ENCODE data around the gene NVL.

DNA sequence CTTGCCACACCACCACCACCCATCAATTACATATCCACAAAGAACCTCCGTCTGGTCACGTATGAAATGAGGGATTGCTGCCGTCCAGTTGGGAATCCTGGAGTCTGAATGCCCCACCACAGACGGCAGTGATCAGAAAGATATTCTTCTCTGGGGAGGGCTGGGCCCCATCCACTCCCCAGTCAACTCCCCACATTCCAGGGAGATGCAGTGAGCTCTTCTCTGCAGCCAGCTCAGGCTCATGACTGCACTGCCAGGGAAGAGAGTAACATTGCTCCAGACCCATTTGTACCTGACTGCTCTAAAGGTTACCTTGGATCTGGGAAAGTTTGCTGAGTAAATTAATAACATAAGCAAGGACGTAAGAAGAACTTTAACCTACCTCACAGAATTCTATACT, 128.6 kb downstream of the NVL start:
- TF ChIP-seq TAF1 (IDR thresholded peaks at IDR 0.05; ENCODE audit: low read depth) (no peak), EP300 (conservative IDR thresholded peaks at IDR 0.05; ENCODE audit: poor library complexity, severe bottlenecking) (no peak)
- TF ChIP-seq, protein P1, sequence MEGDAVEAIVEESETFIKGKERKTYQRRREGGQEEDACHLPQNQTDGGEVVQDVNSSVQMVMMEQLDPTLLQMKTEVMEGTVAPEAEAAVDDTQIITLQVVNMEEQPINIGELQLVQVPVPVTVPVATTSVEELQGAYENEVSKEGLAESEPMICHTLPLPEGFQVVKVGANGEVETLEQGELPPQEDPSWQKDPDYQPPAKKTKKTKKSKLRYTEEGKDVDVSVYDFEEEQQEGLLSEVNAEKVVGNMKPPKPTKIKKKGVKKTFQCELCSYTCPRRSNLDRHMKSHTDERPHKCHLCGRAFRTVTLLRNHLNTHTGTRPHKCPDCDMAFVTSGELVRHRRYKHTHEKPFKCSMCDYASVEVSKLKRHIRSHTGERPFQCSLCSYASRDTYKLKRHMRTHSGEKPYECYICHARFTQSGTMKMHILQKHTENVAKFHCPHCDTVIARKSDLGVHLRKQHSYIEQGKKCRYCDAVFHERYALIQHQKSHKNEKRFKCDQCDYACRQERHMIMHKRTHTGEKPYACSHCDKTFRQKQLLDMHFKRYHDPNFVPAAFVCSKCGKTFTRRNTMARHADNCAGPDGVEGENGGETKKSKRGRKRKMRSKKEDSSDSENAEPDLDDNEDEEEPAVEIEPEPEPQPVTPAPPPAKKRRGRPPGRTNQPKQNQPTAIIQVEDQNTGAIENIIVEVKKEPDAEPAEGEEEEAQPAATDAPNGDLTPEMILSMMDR (IDR thresholded peaks at IDR 0.05; ENCODE audit: poor library complexity, severe bottlenecking) = no peak
- TF ChIP-seq, protein P2, sequence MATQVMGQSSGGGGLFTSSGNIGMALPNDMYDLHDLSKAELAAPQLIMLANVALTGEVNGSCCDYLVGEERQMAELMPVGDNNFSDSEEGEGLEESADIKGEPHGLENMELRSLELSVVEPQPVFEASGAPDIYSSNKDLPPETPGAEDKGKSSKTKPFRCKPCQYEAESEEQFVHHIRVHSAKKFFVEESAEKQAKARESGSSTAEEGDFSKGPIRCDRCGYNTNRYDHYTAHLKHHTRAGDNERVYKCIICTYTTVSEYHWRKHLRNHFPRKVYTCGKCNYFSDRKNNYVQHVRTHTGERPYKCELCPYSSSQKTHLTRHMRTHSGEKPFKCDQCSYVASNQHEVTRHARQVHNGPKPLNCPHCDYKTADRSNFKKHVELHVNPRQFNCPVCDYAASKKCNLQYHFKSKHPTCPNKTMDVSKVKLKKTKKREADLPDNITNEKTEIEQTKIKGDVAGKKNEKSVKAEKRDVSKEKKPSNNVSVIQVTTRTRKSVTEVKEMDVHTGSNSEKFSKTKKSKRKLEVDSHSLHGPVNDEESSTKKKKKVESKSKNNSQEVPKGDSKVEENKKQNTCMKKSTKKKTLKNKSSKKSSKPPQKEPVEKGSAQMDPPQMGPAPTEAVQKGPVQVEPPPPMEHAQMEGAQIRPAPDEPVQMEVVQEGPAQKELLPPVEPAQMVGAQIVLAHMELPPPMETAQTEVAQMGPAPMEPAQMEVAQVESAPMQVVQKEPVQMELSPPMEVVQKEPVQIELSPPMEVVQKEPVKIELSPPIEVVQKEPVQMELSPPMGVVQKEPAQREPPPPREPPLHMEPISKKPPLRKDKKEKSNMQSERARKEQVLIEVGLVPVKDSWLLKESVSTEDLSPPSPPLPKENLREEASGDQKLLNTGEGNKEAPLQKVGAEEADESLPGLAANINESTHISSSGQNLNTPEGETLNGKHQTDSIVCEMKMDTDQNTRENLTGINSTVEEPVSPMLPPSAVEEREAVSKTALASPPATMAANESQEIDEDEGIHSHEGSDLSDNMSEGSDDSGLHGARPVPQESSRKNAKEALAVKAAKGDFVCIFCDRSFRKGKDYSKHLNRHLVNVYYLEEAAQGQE (IDR thresholded peaks at IDR 0.05; ENCODE audit: borderline replicate concordance) = no peak

All from neural cell (in vitro differentiated cells).